CD4-positive, alpha-beta T cell treated with Interleukin-17A for 4 hours (primary cell): ENCODE data around the gene HS3ST5.
"Not testable (repeated sequence)": the region's sequence is repeated elsewhere in the genome, so short reads cannot be mapped to it uniquely, and the experiment has no call there.

Experiments used
- DNase-seq: peaks from one replicate; pipeline ENCODE4 v3.0.0-alpha.2; 2020; ENCODE audit warnings: mixed read lengths

HS3ST5 gene

GRCh38 chr6:114272582-114272981, 70.2 kb downstream of the HS3ST5 start:
- DNase-seq, result no peak

- no peak for DNase-seq
These were observed 71.4 kb downstream of the HS3ST5 start for GRCh38 chr6:114271405-114271804.

DNA sequence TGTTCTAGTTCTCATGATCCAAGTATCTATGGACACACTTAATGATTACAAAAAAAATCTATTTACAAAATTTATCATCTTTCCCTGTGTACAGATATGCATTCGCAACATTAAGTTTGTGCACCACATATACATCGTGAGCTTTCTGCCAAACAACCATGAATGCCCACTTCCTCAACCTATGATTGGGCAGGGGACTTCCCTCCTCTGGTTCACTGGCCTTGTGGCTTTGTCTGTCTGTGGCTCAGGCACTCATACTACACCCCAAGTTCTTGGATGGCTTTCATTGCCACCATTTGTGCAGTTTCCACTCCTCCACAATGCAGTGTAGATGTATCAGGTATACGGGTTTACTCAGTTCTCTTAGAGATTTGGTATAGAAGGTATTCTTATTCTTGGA, 74.9 kb downstream of the HS3ST5 start:
- no peak for DNase-seq

DNA sequence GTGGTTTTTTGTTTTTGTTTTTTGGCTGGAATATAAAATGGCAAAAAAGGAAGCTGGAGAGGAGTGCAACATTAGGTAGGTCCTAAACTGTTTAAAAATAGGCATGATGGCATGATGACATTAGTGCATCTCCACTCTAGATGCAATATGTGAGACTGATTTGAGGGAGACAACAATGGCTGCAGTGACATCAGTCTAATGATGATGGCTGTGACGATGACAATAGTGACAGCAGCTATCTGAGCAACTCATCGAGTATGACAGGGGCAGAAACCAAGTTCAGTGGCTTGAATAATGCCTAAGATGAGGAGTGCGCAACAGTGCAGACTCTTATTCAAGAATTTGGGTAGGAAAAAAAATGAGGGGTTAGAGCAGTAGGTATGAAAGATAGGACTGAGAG, 82.0 kb downstream of the HS3ST5 start:
- no peak for DNase-seq

GRCh38 chr6:114258376-114258775, 84.4 kb downstream of the HS3ST5 start:
- DNase-seq, result no peak

DNA sequence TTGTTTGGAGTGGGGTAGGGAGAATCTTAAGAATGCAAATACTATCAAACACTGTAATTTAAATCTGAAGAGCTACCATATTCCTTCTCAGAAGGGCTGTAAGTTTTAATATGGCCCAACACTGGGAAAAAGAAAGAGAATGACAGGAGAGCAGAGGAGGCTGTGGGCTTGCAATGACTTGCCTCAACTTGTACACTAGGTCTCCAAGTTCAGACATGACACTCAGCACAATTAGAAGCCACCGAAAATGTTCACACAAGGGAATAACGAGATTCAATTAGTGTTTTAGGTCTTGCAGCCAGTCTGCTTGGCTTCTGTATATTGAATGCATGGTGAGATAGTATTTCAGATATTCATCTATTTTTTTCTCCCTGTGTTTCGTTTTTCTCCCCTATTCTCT, 89.4 kb downstream of the HS3ST5 start:
- no peak for DNase-seq

- no peak for DNase-seq
These were observed 93.3 kb downstream of the HS3ST5 start for GRCh38 chr6:114249522-114249921.

DNA sequence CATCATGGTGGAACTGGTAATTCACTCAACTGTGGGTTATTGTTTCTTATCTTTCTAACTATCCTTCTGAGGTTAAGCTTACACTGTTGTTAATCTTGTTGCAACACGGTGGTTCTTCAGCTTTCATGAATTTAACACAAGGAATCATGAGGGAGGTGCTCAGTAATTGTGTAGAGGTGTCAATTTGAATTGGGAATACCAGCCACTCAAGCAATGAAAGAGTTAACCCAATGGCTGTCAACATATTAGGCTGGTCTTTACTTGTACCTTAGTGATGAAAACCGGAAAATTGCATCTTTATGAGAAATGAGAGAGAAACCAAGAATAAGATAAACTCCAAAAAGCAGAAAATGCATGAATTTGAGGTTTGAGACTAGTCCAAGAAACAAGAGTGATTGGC, 95.7 kb downstream of the HS3ST5 start:
- DNase-seq, result no peak

GRCh38 chr6:114240796-114241195, 102.0 kb downstream of the HS3ST5 start:
- DNase-seq, result no peak

- DNase-seq, result no peak
These were observed 114.1 kb downstream of the HS3ST5 start for GRCh38 chr6:114228675-114229074.

- DNase-seq, result no peak
These were observed 114.8 kb downstream of the HS3ST5 start for GRCh38 chr6:114227944-114228468.

- DNase-seq, result no peak
These were observed 122.6 kb downstream of the HS3ST5 start for GRCh38 chr6:114220241-114220640.

- DNase-seq, result no peak
These were observed 124.1 kb downstream of the HS3ST5 start for GRCh38 chr6:114218437-114219340.

- DNase-seq, result not testable (repeated sequence)
These were observed 124.8 kb downstream of the HS3ST5 start for GRCh38 chr6:114217996-114218395.

DNA sequence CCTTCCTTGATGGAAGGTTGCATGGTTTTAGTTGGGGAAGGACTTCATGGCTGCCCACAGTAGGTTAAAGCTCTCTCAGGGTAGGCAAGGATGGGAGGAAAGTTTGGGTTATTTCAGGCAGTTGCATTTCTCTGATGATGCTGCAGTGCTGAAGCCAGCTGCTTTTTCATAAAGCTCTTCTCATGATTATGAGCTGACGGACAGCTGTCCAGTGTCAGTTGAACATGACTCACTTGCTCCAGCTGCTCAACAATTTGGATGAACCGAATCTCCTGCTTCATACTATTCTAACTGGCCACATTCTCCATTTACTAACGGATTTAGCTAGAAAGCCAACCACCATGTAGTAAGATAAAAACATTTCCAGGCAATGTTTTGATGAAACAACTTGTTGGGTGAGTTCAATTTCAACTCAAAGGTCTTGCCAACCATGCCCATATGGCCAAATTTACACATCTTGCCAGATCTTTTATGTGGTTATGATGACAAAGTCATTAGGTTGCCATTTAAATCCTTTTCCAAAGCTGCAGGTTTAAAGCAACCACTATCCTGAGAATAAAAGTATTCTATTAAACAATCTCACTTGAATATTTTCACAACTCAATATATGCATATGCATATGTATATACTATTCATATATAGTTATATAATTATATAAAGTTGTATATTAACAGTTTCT, 125.9 kb downstream of the HS3ST5 start:
- DNase-seq, result no peak

GRCh38 chr6:114210467-114210866, 132.4 kb downstream of the HS3ST5 start:
- no peak for DNase-seq

DNA sequence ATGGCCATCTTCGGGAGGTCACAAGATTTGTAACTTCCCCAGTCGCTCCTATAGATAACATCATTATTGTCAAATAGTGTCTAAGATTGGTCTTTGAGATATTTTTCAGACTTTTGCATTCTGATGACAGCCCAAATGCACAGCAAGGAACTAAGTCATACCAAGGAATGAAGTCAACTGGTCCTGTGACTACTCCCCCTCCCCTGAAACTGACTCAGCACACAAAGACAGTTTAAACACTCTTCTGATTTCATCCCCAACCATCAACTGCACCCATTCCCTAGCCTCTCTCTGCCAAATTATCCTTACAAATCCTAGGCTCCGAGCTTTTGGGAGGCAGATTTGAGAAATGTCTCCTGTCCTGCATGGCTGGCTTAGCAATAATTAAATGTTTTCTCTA, 139.4 kb downstream of the HS3ST5 start:
- no peak for DNase-seq

DNA sequence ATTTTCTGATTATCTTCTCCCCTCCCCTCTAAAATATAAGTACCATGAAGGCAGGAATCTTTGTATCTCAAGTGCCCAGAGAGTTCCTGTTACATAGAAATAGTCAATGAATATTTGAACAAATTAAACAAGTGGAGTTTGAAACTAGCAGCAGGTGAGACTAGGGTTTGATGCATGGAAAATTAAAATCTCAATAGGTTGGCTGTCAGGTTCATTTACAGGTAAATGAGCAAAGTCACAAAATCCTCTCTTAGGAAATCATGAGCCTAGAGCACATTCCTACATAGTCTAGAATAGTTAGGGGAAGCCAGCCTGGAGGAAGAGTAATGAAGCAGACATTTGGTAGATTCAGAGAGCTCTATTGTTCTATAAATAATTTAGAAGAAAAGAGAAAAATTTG, 140.4 kb downstream of the HS3ST5 start:
- no peak for DNase-seq

GRCh38 chr6:114200891-114201290, 141.9 kb downstream of the HS3ST5 start:
- no peak for DNase-seq

DNA sequence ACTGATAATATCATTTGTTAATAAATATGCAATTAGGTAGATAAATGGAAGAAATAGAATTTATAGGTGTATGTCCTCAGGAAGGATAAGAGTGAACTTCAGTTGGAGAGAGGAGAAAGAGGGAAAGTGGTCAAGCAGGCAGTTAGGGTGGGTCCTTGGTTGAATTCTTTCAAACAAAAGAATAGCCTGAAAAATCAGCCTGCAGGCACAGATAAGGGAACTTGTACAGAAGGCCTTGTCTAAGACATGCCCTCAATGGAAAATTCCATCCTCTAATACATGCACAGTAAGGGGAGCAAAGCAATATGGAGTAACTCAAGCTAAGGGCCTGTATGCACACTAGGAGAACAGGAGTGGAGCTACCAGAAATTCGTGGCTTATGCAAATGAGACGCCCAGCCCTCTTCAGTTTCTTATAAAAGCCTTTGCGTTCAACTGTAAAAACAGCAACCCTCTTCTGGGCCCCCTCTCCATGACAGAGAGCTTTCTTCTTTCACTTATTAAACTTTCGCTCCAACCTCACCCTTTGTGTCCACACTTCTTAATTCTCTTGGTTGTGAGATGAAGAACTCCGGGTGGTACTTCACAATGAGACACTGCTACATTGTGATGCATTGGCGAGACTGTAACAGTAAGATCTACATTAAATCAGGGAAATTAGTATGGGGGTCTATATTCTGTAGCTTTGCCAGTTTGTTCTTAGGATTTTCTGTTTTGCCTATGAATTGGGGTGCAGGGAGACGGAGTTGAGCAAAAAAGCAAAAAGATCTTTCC, 147.0 kb downstream of the HS3ST5 start:
- no peak for DNase-seq

GRCh38 chr6:114195027-114195365, 147.8 kb downstream of the HS3ST5 start:
- no peak for DNase-seq

- no peak for DNase-seq
These were observed 148.3 kb downstream of the HS3ST5 start for GRCh38 chr6:114194362-114195026.

DNA sequence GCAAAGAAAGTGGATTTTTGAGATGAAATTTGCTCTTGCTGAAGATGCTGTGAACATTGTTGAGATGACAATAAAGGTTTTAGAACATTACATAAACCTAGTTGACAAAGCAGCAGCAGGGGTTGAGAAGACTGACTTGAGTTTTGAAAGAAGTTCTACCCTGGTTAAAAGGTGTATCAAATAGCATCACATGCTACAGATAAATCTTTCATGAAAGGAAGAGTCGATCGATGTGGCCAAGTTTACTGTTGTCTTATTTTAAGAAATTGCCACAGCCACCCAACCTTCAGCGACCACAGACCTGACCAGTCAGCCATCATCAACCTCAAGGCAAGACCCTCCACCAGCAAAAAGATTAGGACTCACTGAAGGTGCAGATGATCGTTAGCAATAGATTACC, 155.3 kb downstream of the HS3ST5 start:
- no peak for DNase-seq
